Fibroblast of villous mesenchyme (primary cell): ENCODE data around the gene MSMB. TPM values are rescaled to one million over a fixed set of nuclear protein-coding genes. Genes with fewer than 3 reads are reported as not detected.
"Not testable (repeated sequence)": the region's sequence is repeated elsewhere in the genome, so short reads cannot be mapped to it uniquely, and the experiment has no call there.

Experiments
- DNase-seq: peaks from one replicate; pipeline ENCODE4 v3.0.0-alpha.2; 2010; ENCODE audit warnings: low read depth
- H3K4me3 ChIP-seq: 2 replicates; pipeline ENCODE4 v1.5.1; 2011; ENCODE audit warnings: low read depth, mild to moderate bottlenecking, low read length
- CTCF ChIP-seq: IDR thresholded peaks from 2 replicates; pipeline ENCODE4 v1.5.1; 2012; ENCODE audit warnings: low read depth, mild to moderate bottlenecking, low read length; ENCODE audit not compliant: insufficient read depth
- total RNA-seq: library from RNA; depleted of rRNA; stranded (reverse); fragments of >200 nt; gene quantifications from 2 replicates; pipeline ENCODE4 v1.2.3, GENCODE V29; 2012

The MSMB gene
- total RNA-seq, result not detected in 2 replicates

DNA sequence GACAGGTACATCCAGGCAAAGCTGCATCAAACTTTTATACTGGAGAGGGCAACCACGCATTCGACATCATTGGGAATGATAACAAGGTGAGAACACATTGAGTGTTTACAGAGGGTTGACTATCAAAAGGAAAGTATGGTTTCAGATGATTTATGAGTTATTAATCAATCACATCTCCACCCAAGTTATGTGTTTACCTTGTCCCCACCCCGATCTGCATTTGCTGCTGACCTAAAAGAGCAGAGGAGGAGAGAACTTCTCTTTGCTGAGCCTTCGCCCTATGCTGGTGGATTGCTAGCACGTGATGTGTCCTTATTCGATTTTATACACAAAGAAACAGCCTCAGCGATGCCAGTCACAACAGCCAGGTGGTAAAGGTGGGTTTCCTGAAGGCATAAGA, at the start of gene MSMB:
TSS of gene MSMB (minus strand) at position 9 of the 400 bp plus-strand sequence. CDS start 32 bp downstream, outside the sequence.
- no peak for DNase-seq
- H3K4me3 ChIP-seq, result no peak within 1 kb of the TSS
- TF ChIP-seq CTCF, result no peak

DNA sequence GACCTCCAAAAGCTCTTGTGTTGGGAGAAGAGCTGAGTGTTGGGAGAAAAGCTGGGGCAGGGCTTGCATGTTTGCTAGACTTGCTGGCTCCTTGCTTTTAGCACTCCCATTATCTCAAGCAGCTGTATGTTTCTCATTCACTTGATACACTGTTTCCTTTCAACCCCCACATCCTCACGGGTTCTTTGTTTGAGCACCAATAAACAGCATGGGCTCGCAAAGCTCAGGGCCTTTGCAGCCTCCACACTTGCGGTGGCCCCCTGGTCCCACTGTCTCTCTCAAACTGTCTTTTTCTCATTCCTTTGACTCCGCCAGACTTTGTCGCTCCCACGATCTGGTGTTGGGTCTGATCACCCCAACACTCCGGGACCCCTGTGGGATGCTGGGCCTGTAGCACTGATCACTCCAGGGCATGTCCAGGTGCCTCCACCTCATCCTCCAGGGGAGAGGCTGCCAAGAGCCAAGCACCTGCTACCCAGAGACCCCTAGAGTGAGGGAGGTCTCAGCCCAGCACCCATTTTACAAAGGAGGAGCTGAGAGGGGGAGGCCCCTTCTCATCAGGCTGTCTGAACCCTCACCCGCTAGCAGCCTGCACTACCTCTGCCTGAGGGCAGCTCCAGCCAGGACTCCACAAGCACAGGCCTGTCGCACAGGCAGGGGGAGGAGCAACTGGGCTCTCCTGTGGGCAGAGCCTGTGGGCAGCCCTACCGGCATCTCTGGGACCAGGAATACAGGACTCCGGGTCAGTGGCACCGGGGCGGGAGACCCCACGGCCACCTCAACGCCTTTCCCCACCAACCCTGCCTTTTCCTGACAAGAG, 49.1 kb upstream of the MSMB start:
- H3K4me3 ChIP-seq, result no peak overlapping the region
- DNase-seq, result no peak
- no peak for TF ChIP-seq CTCF

GRCh38 chr10:46094197-46094500, 48.1 kb upstream of the MSMB start:
- H3K4me3 ChIP-seq, result no peak overlapping the region
- DNase-seq, result no peak
- no peak for TF ChIP-seq CTCF

DNA sequence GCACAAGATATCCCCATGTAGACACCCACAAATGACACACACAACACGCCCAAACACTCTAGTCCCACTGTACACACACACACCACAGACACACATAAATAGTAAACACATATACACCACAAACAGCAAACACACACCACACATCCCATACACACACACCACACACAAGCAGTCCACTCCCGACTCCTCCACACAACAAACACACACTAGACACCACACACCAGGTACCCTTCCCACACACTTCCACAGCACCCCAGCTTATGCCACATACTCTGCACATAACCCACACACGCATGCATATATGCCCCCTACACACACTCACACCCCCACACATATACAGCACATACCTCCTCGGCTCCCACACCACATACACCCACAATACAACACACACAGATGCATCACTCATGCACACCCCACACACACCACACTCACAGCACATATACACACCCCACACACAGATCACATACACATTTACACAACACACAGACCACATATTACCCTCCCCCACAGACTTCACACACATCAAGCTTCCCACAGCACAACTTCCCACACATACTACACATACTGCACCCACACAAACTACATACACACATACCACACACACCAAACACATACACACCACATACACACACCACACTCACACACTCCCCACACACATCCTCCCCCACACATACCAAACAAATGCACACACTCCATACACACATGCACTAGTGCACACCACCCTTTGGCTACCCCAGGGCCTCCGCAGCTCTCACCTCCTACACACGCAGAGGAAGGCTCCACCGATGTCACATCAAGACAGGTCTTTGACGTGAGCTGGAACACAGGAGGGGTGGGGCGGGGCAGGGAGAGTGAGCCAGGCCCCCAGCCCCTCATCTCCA, 47.5 kb upstream of the MSMB start:
- H3K4me3 ChIP-seq, DNase-seq: not testable (repeated sequence)

DNA sequence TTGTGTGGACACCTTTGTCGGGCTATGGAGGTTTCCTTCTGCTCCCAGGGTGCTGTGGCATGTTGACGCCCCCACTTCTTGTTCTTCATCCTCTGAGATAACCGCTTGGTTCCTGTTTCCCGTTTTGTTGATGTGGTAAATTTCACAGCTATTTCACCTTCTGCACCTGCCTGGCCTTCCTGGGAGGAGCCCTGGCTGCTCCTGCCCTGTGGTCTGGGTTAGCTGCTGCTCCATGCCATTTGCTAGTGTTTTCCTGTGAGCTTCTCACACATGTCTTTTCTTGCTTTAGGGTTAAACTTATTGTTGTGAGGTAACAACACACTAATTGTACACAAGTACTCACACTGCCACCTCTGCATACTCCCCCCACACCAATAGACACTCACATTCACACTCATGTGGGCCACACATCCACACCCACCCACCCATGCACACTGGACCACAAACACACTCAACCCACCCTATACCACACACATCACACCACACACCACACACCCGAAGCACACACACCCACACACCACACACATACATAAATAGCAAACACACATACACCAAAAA, 46.5 kb upstream of the MSMB start:
- DNase-seq, result no peak
- no peak for TF ChIP-seq CTCF
- no peak overlapping the region for H3K4me3 ChIP-seq

DNA sequence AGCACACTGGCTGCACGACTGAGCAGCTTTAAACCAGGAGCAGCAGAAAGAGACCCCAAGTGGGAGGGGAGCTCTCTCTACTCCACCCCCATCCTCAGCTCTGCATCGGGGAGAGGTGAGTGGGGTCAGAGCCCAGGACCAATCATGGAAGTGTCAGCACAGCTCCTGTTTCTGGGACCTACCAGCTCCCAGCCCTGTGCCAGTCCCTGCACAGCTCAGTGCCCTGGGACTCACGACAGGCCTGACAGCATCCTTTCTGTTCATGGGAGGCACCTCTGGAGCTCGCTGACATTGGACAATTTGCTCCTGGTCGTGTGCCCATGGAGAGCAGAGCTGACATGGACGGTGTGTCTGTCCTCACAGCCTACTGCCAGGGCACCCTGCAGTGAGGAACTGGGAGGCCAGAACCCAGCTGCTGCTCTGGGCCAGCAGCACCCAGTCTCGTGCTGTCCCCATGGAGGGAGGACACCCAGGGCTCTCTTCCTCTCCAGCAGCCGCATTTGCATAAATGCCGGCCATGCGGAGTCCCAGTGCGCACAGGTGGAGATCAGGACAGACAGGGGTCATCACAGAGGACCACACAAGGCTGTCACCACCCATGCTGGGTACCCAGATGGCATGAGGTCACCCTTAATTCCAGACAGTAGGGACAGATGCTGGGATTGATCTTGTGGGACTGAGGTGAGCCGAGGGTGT, 45.9 kb upstream of the MSMB start:
- no peak for DNase-seq
- H3K4me3 ChIP-seq, result no peak overlapping the region
- TF ChIP-seq CTCF, result no peak
